A549 treated with Hydrocortisone at 1 μM for 4 hours (cell line): ENCODE results near the gene DAW1. TPM values are rescaled to one million over a fixed set of nuclear protein-coding genes. Genes with fewer than 3 reads are reported as not detected.

Experiments
- total RNA-seq: library from RNA; stranded (reverse); fragments of 200-300 nt; extraction: Qiagen RNA extraction; gene quantifications from 5 replicates; pipeline ENCODE4 v1.2.3, GENCODE V29; 2022

The DAW1 gene
- total RNA-seq: 2.2 to 3.2 TPM (median 2.7 TPM) in 5 replicates

GRCh38 chr2:227871375-227871791 lies at the start of gene DAW1:
Gene DAW1 (plus strand): TSS chr2:227871631. CDS start chr2:227871690, 59 bp downstream.

Other genes starting within 250 kb of the DAW1 start
- gene SCYGR5, start 204.8 kb upstream of the DAW1 start, total RNA-seq: not detected in 5 replicates
- gene SLC19A3, start 153.6 kb upstream of the DAW1 start, total RNA-seq: 2.1 to 2.6 TPM (median 2.4 TPM) in 5 replicates
- not detected in 5 replicates for gene SCYGR6, start 146.9 kb upstream of the DAW1 start, total RNA-seq
- gene SCYGR7, start 143.3 kb upstream of the DAW1 start, total RNA-seq: not detected in 5 replicates
- gene SCYGR8, start 125.7 kb upstream of the DAW1 start, total RNA-seq: not detected in 5 replicates
- 3.4 to 7.8 TPM (median 6.1 TPM) in 5 replicates for gene CCL20, start 57.8 kb upstream of the DAW1 start, total RNA-seq